ENCODE results near the gene FRMPD1.
"Not testable (repeated sequence)": the region's sequence is repeated elsewhere in the genome, so short reads cannot be mapped to it uniquely, and the experiment has no call there.

DNA sequence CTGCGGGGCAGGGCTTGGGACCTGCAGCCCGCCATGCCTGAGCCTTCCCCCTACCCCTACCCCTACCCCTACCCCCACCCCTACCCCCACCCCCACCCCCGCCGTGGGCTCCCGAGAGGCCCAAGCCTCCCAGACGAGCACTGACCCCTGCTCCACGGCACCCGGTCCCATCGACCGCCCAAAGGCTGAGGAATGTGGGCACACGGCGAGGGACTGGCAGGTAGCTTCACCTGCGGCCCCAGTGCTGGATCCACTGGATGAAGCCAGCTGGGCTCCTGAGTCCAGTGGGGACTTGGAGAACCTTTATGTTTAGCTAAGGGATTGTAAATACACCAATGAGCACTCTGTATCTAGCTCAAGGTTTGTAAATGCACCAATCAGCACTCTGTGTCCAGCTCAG is 101.4 kb downstream of the FRMPD1 start:
- not testable (repeated sequence) for TF ChIP-seq EZH2 (IDR thresholded peaks at IDR 0.05; ENCODE audit: insufficient read depth, poor library complexity, severe bottlenecking); EZH2phosphoT487 (IDR thresholded peaks at IDR 0.05; ENCODE audit: insufficient read depth, low read depth)
